CD4-positive, alpha-beta T cell treated with Interleukin-17A for 4 hours (primary cell): ENCODE measurements around the gene BRIP1.
"Not testable (repeated sequence)": the region's sequence is repeated elsewhere in the genome, so short reads cannot be mapped to it uniquely, and the experiment has no call there.

Experiments used
- DNase-seq: peaks from one replicate; pipeline ENCODE4 v3.0.0-alpha.2; 2020; ENCODE audit warnings: mixed read lengths

Gene BRIP1

DNA sequence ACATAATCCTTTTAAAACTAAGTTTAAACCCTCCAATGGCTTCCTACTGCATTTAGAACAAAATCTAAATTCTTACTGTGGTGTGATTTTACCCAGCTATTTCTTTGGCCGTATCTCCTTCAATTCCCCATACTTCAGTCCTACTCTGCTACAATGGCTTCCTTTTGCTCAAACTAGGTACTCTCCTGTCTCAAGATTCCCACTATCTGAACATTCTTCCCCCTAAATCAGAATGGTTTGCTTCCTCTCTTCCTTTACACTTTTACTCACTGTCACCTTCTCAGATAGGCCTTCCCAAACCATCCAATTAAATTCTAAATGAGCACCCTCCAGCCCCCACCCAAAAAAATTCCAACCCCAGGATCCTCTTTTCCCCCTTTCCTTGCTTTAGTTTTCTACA lies 109.2 kb downstream of the BRIP1 start:
- DNase-seq: no peak

DNA sequence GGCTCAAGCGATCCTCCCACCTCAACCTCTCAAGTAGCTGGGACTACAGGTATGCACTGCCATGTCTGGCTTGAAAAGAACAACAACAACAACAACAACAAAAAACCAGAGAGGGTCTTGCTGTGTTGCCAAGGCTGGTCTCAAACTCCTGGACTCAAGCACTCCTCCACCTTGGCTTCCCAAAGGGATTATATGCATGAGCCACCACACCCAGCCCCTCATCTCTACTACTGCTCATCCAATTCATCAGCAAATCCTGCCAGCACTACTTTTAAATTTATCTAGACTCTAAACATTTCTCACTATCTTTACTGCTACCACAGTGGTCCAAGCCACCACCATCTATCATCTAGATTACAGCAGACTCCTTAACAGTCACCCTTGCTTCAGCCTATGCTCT lies 109.6 kb downstream of the BRIP1 start:
- no peak for DNase-seq

DNA sequence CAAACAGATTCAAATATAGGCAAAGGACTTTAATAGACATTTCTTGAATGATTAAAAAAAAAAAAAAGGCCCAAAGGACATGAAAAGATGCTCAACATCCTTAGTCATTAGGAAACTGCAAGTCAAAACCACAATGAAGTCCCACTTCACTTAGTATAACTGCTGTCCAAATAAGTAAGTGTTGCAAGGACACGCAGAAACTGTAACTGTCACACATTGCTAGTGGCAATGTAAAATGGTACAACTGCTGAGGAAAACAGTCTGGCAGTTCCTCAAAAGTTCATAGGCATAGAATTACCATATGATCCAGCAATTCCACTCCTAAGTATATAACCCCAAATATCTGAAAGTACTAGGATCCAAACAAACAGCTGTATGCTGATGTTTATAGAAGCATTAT lies 112.7 kb downstream of the BRIP1 start:
- DNase-seq: no peak

DNA sequence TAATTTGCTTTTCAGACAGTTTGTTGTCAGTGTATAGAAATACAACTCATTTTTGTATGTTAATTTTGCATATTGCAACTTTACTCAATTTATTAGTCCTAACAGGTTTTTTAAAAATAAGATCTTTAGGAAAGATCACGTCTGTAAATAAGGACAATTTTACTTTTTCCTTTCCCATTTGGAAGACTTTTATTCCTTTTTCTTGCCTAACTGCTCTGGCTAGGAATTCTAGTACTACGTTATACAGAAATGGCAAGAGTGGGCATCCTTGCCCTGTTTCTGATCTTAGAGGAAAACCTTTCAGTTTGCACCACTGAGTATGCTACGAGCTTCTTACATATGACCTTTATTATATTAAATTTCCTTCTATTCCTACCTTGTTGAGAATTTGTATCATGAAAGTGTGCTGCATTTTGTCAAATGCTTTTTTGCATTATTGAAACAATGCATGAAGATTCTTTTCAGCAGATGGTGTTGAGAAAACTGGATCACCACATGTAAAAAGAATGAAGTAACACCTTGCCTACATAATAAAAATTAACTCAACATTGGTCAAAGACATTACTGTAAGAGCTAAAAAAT lies 113.4 kb downstream of the BRIP1 start:
- no peak for DNase-seq

DNA sequence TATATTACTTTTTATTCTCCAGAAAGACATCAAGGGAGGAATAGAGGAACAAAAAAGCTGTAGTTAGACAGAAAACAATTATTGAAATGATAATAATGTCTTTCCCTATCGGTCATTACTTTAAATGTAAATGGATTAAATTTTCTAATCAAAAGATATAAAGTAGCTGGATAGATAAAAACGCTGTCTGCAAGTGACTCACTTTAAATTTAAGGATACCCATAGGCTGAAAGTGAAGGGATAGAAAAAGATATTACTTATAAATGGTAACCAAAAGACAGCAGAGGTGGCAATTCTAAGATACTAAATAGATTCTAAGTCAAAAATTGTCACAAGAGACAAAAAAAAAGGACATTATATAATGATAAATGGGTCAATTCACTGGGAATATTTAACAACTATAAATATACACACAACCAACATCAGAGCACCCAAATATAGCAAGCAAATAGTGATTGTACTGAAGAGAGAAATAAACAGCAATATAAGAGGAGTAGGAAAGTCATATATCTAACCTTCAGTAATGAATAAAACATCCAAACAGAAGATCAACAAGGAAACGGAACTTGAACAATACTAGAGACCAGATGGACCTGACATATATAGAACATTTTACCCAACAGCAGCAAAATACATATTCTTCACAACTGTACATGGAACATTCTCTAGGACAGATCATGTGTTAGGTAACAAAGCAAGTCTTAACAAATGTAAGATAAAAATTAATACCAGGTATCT lies 116.9 kb downstream of the BRIP1 start:
- DNase-seq: no peak

DNA sequence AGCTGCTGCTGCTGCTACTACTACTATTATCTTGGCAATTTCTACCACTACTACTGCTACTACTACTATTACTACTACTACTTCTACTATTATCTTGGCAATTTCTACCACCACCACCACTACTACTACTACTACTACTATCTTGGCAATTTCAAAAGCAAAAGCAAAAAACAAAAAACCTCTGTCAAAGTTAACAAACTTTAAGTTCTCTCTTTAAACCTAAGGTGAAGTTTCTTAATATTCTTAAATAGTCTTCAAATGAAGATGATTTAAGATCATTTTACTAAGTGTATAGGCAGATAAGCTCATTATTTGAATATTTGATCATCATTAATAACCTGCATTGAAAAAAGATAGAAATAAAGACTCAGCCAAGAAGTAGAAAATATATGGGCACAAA lies 118.5 kb downstream of the BRIP1 start:
- no peak for DNase-seq

DNA sequence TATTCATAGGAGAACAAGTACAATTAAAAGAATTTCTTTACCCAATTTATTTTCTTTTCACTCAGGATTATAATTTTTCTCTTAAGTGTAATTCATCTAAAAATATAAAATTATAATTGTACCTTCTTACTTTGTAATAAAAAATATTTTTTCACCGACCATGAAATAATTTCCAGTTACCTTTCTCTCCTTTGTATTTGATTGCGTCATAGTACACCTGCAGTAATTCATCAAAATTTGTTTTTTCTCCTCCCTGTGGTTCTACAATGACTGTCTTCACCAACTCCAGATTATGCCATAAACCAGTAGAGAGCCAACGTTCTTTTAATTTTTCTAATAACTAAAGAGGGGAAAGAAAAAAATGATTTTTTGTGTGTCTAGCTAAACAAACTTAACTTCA lies 119.1 kb downstream of the BRIP1 start:
- no peak for DNase-seq

DNA sequence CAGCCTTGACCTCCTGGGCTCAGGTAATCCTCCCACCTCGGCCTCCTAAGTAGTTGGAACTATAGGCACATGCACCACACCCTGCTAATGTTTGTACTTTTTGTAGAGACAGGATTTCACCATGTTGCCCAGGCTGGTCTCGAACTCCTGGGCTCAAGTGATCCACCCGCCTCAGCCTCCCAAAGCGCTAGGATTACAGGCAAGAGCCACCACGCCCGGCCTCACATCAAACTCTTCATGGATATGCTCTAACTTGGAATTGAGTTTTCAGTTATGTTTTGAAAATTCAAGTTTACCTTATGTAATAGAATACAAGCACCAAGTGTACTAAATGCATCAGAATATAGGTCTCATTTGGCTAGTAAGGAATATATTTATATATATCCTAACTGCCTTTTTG lies 119.6 kb downstream of the BRIP1 start:
- DNase-seq: no peak

DNA sequence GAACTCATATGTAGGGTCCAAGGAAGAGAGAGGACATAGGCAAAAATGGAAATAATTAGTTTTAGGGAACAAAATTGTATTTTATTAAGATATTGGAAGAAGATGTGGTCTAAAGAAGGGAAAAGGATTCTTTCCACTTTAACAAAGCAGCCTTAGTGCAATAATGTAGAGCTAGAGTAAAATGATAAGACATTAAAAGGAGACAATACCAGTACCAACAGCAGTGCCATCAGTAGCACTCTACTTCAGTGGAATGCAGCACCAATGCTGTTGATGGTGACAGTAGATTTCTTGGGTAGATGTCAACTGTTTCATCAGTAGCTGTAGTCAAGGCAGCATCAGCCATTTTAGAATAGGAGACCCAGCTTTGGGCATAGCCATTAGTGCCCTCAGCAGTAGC lies 124.3 kb downstream of the BRIP1 start:
- no peak for DNase-seq

DNA sequence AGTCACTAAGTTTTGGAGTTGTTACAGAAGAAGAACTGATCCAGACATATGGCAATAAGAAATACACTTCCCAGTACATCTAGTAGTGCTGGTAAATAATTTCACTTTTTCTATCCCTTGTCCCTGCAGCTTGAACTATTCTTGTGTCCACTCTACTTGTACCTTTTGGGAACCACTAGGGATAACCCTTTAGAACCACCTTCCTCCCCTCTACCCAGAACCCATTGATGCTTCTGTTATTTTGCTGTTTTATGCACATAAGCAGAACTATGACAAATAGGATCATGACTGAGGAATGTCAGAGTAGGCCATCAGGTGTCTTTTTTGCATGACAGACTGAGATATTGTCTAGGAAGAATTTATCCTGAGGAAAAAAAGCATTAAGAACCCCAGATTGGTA lies 125.1 kb downstream of the BRIP1 start:
- no peak for DNase-seq

DNA sequence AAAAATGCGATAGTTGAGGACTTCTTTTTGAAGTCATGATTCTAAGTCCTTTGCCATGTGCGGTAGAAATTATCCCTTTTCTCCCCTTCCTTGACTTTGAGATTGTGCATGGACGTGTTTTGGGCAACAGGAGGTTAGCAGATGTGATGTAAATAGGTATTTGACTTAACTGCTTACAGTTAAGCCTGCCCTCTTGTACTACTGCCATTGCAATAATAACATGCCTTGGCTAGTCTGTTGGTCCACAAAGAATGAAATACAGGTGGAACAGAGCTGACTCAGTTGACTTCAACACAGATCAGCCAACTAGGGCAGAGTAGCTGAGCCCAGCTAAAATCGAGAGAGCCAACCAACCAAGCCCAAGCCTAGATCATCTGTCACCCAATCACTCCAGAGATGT lies 125.5 kb downstream of the BRIP1 start:
- DNase-seq: no peak

DNA sequence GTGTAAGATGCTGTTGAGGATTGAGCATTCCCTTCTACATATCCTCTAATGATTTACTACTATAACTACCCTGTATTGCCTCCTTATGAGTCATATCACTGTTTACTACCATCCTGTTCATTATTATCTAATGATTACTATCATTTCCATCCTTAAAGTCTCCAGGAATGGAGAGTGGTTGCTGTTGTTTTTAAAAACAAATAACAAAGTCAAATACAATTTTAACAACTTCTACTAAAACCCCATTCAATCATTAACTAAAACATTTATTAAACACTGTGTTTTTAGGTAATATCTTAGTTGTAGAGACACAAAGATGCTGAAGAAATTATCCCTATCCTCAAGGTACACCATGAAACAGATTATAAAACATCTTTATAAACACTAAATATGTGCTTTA lies 126.9 kb downstream of the BRIP1 start:
- DNase-seq: no peak

DNA sequence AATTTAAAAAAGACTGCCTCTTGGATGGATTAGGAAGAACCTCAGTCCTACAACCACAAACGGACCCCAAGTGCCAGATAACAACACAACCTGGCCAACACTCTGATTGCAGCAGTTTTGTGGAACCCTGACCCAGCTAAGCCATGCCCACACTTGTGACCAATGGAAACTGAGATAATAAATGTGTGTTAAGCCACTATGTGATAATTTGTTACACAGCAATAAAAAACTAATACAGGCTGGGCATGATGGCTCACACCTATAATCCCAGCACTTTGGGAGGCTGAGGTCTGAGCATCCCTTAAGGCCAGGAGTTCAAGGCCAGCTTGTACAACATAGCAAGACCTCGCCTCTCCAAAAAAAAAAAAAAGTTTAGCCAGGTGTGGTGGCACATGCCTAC lies 127.5 kb downstream of the BRIP1 start:
- DNase-seq: no peak

DNA sequence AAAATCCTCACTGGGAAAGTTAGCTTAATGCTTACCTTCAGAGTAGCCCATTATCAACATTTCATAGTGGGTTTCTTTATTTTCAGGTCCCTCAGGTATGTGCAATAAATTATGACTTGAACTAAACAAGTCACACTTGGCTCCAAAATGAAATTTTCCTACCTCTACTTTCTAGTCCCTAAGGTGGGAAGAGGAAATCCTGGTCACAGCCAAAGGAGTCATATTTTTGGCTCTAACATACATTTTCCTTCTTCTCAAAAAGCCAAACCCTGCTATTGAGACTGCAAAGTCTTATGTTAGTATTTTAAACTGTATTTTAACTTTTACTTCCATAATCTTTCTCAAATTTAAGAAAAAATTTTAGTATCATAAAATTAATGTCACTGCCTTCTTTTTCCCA lies 128.9 kb downstream of the BRIP1 start:
- DNase-seq: no peak

DNA sequence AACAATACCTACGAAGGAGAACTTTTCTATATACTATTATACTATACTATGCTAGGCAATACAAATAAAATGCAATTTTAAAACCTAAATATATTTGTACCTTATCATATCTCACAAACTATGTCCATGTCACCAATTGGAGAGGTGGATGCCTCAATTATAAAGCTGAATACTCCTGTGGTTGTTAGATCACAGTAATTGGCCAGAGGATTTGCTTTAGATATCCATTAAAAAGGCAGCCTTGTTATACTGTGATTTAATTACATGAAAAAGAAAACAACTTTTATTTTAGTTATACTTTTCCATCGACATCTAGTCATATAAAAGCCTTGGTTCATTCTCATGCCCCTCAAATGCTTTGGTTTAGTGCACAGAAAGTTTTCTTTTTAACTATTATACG lies 129.3 kb downstream of the BRIP1 start:
- no peak for DNase-seq

DNA sequence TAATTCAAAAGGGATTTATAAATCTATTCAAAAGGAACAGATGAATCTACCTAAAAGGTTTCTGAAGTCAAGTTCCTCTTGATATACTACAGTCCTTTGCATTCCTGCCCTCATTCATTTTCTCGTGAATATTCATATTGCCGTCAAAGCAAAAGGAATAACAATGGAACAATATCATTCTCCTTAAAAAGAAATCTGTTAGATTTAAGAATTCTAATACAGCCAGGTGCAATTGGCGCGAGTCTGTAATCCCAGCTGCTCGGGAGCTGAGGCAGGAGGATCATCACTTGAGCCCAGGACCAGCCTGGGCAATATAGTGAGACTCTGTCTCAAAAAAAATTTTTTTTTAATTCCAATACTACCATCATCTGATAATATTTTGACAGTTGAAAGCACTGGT lies 130.3 kb downstream of the BRIP1 start:
- no peak for DNase-seq

DNA sequence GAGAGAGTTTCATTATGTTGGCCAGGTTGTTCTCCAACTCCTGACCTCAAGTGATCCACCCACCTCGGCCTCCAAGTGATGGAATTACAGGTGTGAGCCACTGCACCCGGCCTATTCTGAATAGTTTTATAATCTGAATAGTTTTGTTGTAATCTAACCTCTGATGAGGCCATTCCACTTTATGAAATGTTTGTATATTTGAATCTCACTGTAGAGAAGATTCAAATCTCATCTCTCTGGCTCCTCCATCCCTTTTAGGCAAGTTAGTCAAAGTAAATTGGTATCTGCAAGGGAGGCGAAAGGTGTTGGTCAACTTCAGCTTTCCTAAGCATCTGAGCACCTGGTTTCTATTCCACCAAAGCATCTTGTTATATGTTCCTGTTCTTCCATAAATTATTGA lies 131.2 kb downstream of the BRIP1 start:
- DNase-seq: no peak

DNA sequence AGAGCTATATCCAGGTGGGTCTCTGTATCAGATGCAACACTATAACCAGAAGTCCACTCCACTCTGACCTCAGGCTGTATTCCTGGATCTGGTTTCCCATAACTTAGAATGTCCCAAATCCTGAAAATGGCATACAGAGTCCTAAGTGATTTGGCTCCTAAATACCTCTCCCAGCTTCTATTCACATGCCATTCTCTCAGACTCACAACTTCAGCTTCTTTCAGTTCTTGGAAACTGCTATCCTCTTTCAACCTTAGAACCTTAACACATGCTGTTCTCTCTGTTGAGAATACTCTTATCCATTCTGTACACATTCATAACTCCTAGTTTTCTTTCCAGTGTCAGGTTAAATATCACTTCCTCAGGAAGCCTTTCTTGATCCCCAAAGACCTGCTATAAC lies 132.0 kb downstream of the BRIP1 start:
- DNase-seq: no peak

DNA sequence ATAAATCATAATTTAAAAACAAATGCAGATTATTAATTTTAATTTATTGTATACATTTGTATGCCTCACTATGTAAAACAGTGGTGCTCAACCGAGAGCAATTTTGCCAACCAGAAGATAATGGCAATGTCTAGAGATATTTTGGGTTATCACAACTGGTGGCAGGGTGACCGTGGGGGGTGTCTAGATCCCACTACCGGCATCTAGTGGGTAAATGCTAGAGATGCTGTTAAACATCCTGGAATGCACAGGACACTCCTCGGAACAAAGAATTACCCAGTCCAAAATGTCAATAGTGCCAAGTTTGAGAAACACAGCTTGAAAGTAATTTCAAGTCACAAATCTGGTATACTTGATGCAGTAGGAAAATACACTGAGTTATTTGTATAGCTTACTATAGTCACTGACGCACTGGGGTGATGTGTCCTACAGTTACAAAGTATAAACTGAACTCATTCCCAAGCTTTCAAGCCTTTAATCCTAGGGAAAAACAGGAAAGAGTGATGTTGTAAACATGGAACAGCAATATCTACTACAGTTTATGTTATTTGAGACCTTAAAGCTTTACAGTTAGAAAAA lies 133.5 kb downstream of the BRIP1 start:
- DNase-seq: no peak

DNA sequence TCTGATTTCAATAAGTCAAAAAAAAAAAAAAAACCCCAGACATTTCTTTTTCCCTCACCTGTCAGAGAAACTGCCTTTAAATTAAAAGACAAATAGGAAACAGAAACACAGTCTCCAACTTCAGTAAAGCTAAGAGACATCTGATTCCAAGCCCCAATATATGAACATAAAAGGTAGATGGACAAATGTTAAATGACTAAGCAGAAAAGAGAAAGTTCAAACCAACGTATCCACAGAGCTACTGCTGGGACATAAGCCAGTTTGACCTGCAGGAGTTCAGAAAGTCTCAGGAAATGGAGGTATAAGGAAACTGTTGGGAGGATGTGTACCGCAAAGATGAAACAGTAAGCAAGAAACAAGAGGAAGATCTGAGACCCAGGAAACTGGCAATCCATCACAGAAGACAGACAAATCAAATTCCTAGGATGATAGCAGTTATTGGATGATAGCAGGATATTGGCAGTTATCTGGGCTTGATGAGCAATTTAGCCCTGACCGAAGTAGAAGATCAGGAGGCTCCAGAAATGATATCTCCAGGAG lies 135.0 kb downstream of the BRIP1 start:
- no peak for DNase-seq

DNA sequence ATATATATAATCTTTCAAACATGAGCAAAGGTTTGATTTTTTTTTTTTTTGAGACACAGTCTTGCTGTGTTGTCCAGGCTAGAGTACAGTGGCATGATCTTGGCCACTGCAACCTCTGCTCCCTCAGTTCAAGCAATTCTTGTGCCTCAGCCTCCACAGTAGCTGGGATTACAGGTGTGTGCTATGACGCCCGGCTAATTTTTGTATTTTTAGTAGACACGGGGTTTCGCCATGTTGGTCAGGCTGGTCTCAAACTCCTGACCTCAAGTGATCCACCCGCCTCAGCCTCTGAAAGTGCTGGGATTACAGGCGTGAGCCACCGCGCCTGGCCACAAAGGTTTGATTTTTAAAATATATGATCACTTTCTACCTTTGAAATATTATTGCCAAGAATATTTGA lies 135.5 kb downstream of the BRIP1 start:
- not testable (repeated sequence) for DNase-seq

DNA sequence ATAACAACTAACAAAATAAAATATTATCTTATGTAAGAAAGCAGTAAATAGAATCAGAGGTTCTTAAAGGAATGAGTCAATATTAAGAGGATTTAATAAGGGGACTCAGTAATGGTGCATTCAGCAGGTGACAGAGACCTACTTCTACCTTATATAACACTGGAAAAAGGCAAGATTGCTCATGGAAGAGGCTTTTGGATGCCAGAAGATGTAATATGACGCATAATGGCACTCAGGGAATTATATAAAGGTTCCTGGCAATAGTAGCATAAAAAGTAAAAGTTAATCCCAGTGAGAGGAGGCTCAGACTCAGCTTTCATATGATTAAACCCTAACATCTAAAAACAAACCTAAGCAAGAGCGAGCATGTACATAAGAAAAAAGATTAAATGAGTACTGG lies 136.4 kb downstream of the BRIP1 start:
- no peak for DNase-seq

DNA sequence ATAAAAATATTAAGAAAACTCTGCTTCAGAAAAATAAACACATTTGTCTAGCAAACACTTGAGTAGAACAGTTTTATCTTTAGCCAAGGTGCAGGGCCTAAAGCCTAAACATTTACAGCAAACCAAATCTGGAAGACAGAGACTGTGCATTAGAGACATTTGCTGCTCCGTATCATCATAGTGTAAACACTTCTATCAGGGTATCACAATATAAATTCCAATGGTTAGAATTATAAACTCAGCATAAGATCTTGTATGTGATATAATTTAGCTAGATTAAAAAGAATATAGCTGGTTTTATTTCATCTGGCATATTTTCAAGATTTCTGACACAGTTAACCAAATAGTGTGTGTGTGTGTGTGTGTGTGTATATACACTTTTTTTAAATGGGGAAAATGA lies 138.6 kb downstream of the BRIP1 start:
- no peak for DNase-seq

DNA sequence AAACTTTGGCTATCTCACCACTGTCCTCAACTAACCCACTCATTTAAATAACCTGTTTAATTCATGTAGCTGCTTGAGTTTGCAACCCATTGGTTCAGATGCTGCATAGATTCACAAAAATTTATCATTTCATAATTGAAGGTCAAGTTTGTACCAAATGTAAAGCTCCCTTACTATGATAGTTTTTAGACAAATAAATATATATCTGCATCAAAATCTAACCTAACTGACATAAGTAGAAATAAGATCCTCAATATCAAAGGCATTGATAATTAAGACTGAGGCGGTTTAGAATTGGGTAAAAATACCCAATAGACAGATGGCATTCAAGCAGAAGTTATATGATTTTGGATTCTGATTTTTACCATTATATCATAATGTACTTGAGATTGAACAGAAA lies 139.4 kb downstream of the BRIP1 start:
- no peak for DNase-seq

DNA sequence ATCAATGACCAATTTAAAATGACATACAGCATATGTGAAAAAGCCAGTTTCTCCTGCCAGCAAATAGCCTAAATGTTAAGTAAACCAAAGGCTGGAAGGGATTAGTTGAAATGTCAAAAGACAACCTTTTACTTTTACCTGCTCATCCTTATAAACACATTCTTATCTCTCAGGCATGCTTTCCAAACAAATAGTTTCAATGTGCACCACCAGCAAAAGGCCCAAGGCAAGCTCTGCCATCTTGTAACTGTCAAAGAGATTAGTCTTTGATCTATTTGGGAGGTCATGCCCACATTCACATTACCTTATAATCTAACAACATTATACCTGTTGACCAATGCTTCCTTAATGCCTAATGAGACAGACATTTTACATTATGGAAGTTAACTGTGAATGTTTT lies 140.1 kb downstream of the BRIP1 start:
- no peak for DNase-seq
